HG02798 (cell line): ENCODE data around the gene PRR19.
A peak's percentile ranks its signal among the peaks of the same experiment; 100 is the strongest.

ENCODE experiments used
- ATAC-seq: cut with Tn5 transposase; IDR thresholded peaks from one replicate; pipeline ENCODE4 v1.9.1; 2021; ENCODE audit warnings: mild to moderate bottlenecking; ENCODE audit not compliant: unreplicated experiment, poor library complexity

The PRR19 gene

DNA sequence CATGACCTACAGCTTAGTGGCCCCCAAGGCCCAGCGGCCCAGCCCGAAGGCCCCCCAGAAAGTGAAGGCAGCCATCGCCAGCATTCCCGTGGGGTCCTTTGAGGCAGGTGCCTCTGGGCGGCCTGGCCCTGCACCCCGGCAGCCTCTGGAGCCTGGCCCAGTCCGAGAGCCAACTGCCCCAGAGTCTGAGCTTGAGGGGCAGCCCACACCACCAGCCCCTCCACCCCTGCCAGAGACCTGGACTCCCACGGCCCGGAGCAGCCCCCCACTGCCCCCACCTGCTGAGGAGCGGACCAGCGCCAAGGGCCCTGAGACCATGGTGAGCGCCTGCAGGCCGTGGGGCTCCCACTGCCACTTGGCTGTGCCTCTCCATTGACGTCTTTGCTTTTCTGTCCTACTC is 9.0 kb upstream of the PRR19 start:
- ATAC-seq = no peak

DNA sequence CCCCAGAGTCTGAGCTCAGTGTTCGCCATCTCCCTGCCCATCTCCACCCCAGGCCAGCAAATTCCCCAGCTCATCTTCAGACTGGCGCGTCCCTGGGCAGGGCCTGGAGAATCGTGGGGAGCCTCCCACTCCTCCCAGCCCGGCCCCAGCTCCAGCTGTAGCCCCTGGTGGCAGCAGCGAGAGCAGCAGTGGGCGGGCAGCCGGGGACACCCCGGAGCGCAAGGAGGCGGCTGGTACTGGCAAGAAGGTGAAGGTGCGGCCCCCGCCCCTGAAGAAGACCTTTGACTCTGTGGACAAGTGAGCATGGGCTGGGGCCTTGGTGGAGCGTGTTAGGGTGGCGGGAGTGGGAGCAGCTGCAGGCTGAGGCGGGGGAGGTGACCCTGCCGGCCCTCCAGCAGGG is 8.4 kb upstream of the PRR19 start:
- no peak for ATAC-seq

- ATAC-seq = no peak
Measured at GRCh38 chr19:42293948-42294347, 8.0 kb upstream of the PRR19 start.

- no peak for ATAC-seq
Measured at GRCh38 chr19:42294471-42295137, 7.3 kb upstream of the PRR19 start.

DNA sequence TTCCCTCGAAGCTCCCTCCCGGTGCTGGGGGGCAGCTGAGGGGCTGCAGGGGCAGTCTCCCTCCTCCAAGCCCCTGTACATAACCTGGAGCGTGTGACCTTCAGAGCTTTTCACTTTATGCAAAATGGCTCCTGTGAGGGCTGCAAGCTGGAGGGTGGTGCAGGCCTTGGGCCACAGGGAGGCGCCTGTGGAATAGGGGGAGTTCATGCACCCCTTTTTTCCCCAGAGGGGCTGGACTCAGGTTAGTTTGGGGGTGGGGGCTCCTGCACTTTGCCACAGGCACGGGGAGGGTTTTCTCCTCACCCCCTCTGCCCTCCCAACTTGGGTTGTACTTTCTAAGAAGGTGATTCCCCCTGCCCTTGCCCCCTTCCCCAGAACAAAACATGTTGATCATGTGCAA is 6.6 kb upstream of the PRR19 start:
- ATAC-seq = no peak

DNA sequence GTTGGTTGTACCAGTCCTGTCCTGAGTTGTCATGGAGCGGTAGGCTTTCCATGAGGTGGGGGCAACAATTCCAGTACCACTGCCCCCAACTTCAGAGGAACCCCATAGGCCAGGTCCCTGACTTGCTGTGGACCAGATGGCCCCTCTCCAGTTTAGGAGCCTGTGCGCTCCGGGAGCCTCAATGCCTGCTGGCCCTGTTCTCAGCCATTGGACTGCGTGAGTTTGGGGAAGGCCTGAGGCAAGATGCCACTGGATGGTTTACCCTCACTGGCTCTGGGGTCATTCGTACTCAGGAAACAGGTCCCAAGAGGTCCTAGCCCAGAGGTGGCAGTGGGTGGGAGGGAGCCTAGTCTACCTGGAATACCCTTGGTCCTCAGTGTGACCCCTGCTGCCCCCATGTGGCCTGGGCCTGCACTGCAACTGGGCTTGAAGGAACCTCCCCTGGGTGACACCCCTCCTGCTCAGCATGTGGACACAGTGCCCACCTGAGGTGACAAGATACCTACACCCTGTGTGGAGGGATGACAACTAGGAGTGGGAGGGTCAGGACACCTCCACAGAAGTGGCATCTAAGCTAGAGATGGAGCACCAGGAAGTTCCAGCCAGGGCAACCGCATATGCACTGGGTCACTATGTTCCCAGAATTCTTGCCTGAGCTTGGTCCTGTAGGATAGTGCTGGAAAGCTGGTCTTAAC is 6.0 kb upstream of the PRR19 start:
- ATAC-seq = peak; percentile 71

- ATAC-seq = no peak
Measured at GRCh38 chr19:42297039-42297438, 4.9 kb upstream of the PRR19 start.

DNA sequence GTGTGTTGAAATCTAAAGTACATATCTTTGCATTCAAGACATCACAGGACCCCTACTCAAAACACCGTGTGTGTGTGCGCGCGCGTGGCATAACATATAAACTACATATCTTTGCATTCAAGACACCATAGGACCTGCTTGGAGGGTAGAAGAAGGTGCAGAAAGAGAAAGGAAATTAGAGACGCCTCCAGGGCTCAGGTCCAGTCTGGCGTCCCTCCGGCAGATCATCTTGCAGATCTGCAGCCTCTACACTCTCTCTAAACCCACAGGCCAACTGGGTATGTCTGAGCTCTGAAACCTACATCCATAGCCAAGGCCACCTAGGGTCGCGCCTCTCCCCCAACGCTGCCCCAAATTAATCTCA is 1.2 kb downstream of the PRR19 start:
- ATAC-seq = no peak

DNA sequence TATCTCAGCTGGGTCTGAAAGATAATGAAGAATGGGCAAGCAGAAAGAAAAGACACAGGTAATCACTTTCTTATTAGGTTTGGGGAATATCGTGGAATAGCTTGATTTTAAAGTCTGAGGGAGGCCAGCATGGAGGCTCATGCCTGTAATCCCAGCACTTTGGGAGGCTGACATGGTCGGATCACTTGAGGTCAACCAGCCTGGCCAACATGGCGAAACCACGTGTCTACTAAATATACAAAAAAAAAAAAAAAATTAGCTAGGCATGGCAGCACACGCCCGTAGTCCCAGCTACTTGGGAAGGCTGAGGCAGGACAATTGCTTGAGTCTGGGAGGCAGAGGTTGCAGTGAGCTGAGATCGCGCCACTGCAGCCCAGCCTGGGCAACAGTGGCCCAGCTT is 1.9 kb downstream of the PRR19 start:
- ATAC-seq = no peak

DNA sequence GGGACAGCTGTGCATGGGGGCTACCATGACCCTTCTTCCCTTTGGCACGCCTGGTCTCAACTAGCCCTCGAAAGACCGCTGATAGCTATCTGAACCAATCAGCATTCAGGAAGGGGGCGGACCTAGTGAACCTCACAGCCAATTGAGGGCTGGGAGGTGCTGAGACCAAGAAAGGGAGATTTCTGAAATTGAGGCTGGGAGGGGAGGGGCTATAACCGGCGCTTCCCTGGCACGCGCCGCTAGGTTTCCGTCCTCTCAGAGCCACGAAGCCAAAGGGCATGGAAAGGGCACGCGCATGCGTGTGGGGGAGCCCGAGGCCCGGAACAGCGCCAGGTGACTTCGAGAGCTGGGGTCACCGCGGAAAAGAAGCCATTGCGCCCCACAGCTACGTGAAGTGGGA is 4.7 kb downstream of the PRR19 start:
- peak; percentile 34 for ATAC-seq

DNA sequence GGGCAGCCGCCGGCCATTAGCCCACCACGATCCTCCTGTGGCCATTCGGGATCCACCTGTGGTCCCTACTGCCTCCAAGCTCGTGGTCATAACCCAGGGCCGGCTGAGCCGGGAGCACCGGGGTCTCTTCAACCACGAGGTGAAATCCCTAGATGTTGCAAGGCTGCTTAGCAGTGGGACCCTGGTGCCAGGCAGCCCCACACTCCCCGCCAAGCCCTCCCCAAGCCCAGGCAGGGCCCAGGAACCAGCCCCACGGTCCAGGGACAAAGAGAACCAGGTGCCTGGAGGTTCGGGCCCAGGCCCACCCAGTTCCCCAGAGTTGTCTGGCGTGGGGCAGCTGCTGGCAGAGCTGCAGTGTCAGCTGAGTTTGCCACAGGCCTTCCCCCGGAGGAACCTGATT is 7.8 kb downstream of the PRR19 start:
- no peak for ATAC-seq

DNA sequence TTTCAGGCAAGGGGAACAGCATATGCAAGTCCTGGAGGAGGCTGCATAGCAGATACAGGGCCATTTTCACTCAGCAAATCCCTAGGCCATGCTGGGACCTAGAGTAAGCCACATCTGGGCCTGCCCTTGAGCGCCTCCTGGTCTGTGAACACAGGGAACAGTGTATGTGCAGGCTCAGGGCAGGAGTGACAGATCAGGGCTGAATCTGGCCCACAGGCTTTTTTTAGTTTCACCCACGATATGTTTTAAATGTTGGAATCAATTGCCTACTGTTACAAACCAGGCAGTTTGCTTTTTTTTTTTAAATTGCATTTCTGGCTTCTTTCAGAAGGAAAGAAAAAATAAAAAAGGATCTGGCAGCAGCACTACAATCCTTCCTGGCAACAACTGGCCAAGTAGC is 9.7 kb downstream of the PRR19 start:
- no peak for ATAC-seq

GRCh38 chr19:42312370-42312769 is 10.4 kb downstream of the PRR19 start:
- ATAC-seq = no peak

GRCh38 chr19:42313096-42313839 is 11.3 kb downstream of the PRR19 start, which contains the start of gene TMEM145:
TMEM145 (plus strand) TSS chr19:42313309; CDS start chr19:42313377, 68 bp downstream.
- no peak for ATAC-seq

DNA sequence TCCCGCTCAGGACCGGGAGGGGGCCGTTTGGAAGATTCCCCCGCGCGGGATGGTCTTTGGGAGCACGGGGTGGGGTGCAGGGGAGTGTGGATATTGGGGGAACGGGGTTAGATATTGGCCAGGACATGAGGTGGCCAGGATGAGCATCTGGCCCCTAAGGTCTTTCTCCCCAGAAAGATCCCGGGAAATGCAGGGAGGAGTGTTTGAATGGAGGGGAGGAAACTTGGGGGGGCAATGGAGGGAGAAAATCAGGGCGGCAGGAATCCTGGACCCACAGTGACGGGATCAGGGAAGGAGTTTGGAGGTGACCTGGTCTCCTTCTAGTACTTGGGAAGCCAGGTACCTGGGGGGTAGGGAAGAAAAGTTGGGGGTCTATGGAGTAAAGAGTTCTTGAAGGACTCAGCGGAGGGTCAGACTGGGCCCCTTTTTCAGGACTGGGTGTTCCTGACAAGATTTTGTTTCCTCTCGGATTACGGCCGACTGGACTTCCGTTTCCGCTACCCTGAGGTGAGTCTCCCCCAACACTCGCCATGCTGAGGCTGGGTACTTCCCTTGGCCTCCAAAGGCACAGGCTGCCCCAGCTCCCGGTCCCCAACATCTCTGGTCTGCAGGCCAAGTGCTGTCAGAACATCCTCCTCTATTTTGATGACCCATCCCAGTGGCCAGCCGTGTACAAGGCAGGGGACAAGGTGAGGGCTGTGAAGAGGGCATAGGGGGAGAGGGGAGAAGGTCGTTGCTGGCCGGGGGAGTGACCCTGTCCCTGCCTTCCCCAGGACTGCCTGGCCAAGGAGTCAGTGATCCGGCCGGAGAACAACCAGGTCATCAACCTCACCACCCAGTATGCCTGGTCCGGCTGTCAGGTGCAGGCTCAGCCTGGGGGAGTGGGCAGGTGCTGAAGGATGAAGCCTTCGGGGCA is 12.2 kb downstream of the PRR19 start:
- ATAC-seq = no peak

GRCh38 chr19:42315024-42315423 is 13.1 kb downstream of the PRR19 start:
- no peak for ATAC-seq

GRCh38 chr19:42316223-42317211 is 14.6 kb downstream of the PRR19 start:
- no peak for ATAC-seq

GRCh38 chr19:42317535-42317934 is 15.6 kb downstream of the PRR19 start:
- no peak for ATAC-seq

DNA sequence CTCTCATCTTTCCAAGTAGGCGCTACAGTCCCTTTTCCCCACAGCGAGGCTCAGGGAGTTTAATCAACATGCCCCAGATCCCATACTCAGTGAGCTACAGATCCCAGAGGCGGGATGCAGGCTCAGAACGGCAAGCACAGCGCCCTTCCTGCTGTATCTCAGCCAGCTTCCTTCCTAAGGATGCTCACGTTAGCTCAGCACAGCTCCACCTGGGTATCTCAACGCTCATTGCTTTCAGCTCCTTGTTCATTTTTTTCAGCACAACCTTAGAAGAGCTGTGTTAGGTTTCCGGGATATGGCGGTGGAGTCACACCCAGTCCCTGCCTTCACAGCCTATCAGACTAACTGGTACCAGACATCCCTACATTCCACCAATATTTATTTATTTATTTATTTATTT is 20.4 kb downstream of the PRR19 start:
- ATAC-seq = no peak
